GM12874 (cell line): ENCODE data around the gene RINL.

Source experiments
- CTCF ChIP-seq: IDR thresholded peaks from 2 replicates; pipeline ENCODE4 v1.5.1; 2011; ENCODE audit warnings: low read depth, mild to moderate bottlenecking, control low read depth, low read length, moderate library complexity; ENCODE audit not compliant: insufficient read depth

Gene RINL

GRCh38 chr19:38845374-38846024 lies 32.6 kb downstream of the RINL start:
- TF ChIP-seq CTCF = no peak

DNA sequence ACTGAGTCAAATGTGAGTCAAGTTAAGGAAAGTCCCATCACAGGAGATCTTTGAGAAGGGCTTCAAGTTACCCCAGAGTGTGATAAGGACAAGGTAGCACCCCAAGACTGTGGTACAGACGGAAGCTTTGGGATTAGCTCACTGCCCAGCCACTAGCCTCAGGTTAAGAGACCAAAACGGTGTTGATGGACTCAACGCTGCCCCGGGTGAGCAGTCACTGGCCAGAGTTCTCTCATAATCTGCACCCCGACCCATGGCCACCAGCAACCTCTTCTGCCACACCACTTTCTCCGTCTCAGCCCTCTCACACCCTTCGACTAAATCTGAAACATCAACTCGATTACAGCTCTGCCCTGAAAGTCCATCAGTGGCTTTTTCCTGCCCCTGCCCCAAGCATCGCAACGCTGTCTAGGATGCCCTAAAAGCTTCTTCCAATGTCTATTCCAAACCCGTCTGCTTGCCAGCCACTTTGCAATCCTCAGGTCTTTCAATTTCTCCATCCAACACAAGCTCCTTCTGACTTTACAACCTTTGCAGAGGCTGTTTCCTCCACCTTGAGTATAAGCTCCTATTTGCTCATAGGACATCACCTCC lies 33.9 kb downstream of the RINL start:
- no peak for TF ChIP-seq CTCF

- no peak for TF ChIP-seq CTCF
These were observed 34.8 kb downstream of the RINL start for GRCh38 chr19:38843175-38843758.

- no peak for TF ChIP-seq CTCF
These were observed 35.5 kb downstream of the RINL start for GRCh38 chr19:38842439-38843174.

- TF ChIP-seq CTCF = no peak
These were observed 36.2 kb downstream of the RINL start for GRCh38 chr19:38841787-38842438.

- TF ChIP-seq CTCF = no peak
These were observed 36.8 kb downstream of the RINL start for GRCh38 chr19:38841180-38841766.
